Right lobe of liver (tissue), 6 donors: ENCODE results near the gene RPS26. TPM values are rescaled to one million over a fixed set of nuclear protein-coding genes. Genes with fewer than 3 reads are reported as not detected.

Experiments
- ATAC-seq, 4 donors: fragments of 200-7000 bp; cut with Tn5 transposase; one replicate each; pipeline ENCODE4 v1.9.1; 2020; ENCODE audit warnings: mild to moderate bottlenecking in 4 of 4, moderate library complexity in 4 of 4
- DNase-seq, 3 donors: peaks; one replicate each; pipeline ENCODE4 v3.0.0-alpha.2; 2020
- H3K27ac ChIP-seq, 3 donors: fragments of 200-600 bp; one replicate each; pipeline ENCODE4 v1.8.0; 2022
- H3K27me3 ChIP-seq, 2 donors: fragments of 200-600 bp; one replicate each; pipeline ENCODE4 v1.8.0; 2022
- H3K36me3 ChIP-seq, 4 donors: fragments of 200-600 bp; sonication (generic) in 1 of 4; one replicate each; pipeline versions ENCODE4 v1.5.1 to v1.8.0; 2017 to 2022; ENCODE audit warnings: control low read depth in 1 of 4
- H3K4me1 ChIP-seq, 4 donors: fragments of 200-600 bp; sonication (generic) in 1 of 4; one replicate each; pipeline versions ENCODE4 v1.5.1 to v1.8.0; 2017 to 2022; ENCODE audit warnings: control low read depth in 1 of 4
- H3K4me3 ChIP-seq, 3 donors: fragments of 200-600 bp; one replicate each; pipeline ENCODE4 v1.8.0; 2022
- H3K9me3 ChIP-seq, 4 donors: fragments of 200-600 bp; sonication (generic) in 1 of 4; one replicate each; pipeline versions ENCODE4 v1.5.1 to v1.8.0; 2017 to 2022; ENCODE audit warnings: control low read depth in 1 of 4
- POLR2A ChIP-seq: fragments of 450-650 bp; IDR thresholded peaks from one replicate; pipeline ENCODE4 v1.6.1; 2017; ENCODE audit warnings: antibody characterized with exemption, mild to moderate bottlenecking
- whole genome bisulfite sequencing: methylation state at CpG from one replicate; pipeline ENCODE4 v1.1.6; 2018; ENCODE audit warnings: low coverage, low lambda C conversion rate; ENCODE audit not compliant: insufficient coverage; ENCODE audit errors: missing lambda C conversion rate; 5-methylcytosine and 5-hydroxymethylcytosine counted together
- intact Hi-C, 2 donors: fragments of 100-400 bp; cut with DNase I; formaldehyde crosslinking; loops; one replicate each; pipeline versions ENCODE4 v1.11.2 to v1.14.1; 2022
- total RNA-seq, 6 experiments: library from RNA; depleted of rRNA in 2 of 6; stranded (reverse); fragments of >200 nt in 2 of 6; fragmentation: NEBNext Ultra II Directional in 3 of 6; extraction: Animal tissue kit (Norgen Biotek cat#: 25700) in 3 of 6; gene quantifications; one replicate each; pipeline versions ENCODE4 v1.1.0 to v1.2.4, GENCODE V29; 2016 to 2023
- TF ChIP-seq, protein P1 (sequence below), 4 donors: fragments of 200-600 bp in 3 of 4; fragments of 450-650 bp in 1 of 4; IDR thresholded peaks; one replicate each; pipeline versions ENCODE4 v1.5.1 to v1.8.0; 2016 to 2022; ENCODE audit warnings: antibody characterized with exemption in 4 of 4, mild to moderate bottlenecking in 2 of 4
- donor health status: DM: no; HTN: yes; CAD: no.
- donor health status: DM: no; HTN: no; CAD: no.
- donor health status: DM: no; HTN: no; CAD: no.
- donor health status: DM: no; HTN: yes; CAD: no.
- donor health status: DM: no; HTN: yes; CAD: no.

The RPS26 gene
- total RNA-seq, 6 experiments from 2014 or later, result 17.2 to 600 (median 24.9) TPM

DNA sequence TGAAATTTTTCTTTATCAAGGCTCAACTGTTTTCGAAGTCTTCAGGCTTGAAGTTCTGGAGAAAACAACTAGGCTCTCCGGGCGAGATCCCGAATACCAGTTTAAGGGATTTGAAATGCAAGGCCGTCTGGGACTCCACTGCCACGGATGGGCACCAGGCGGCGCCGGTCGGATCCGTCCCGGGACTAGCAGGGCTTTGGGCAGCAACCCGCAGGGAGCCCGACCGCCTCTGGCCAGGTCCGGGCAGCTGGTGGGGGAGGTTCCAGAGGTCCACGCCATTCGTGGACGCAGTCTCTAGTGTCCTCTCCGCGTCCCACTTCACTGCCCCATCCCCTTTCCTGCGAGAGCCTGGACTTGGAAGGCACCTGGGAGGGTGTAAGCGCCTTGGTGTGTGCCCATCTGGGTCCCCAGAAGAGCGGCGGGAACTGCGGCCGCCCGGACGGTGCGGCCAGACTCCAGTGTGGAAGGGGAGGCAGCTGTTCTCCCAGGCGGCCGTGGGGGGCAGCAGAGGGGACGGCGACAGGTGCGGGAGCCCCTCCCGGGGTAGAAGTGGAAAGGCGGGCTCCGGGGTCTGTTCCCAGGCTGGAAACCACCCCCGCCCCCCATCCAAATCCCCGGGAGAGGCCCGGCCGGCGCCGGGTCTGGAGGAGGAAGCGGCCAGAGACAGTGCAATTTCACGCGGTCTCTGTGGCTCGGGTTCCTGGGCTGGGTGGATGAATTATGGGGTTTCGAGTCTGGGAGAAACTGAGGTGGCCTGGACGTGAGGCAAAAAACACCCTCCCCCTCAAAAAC, 37.4 kb downstream of the RPS26 start:
- TF ChIP-seq, protein P1, sequence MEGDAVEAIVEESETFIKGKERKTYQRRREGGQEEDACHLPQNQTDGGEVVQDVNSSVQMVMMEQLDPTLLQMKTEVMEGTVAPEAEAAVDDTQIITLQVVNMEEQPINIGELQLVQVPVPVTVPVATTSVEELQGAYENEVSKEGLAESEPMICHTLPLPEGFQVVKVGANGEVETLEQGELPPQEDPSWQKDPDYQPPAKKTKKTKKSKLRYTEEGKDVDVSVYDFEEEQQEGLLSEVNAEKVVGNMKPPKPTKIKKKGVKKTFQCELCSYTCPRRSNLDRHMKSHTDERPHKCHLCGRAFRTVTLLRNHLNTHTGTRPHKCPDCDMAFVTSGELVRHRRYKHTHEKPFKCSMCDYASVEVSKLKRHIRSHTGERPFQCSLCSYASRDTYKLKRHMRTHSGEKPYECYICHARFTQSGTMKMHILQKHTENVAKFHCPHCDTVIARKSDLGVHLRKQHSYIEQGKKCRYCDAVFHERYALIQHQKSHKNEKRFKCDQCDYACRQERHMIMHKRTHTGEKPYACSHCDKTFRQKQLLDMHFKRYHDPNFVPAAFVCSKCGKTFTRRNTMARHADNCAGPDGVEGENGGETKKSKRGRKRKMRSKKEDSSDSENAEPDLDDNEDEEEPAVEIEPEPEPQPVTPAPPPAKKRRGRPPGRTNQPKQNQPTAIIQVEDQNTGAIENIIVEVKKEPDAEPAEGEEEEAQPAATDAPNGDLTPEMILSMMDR (IDR thresholded peaks at IDR 0.05), result peak; percentile 73 to 79 (median 76)
- TF ChIP-seq POLR2A, result peak; percentile 77
- peak; percentile 92 to 93 (median 93) for DNase-seq
- 5% methylated on average over 22 of the region's 50 CpGs for WGBS
- no peaks in the 10 kb centered on the region for H3K9me3 ChIP-seq
- peaks cover 0 to 9% (median 4%) of the 10 kb centered on the region in 4 donors for H3K36me3 ChIP-seq
- intact Hi-C loops, result no loop called here
- peak; percentile 56 to 71 (median 64) for ATAC-seq
- H3K4me3 ChIP-seq, result peak overlapping the region; percentile 82 to 92 (median 90)
- no peaks in the 10 kb centered on the region for H3K27me3 ChIP-seq
- H3K27ac ChIP-seq, result peak overlapping the region; percentile 91 to 99 (median 93)
- peaks cover 0 to 31% (median 7%) of the 10 kb centered on the region in 4 donors for H3K4me1 ChIP-seq

GRCh38 chr12:56079723-56080555, 38.2 kb downstream of the RPS26 start, which contains the start of gene ERBB3:
TSS of gene ERBB3 (plus strand) at chr12:56080165. CDS start at chr12:56080301, 136 bp downstream.
- TF ChIP-seq, protein P1 (IDR thresholded peaks at IDR 0.05), result peak in 1 of 4 donors; percentile 44
- peak; percentile 85 for TF ChIP-seq POLR2A
- peaks cover 0 to 17% (median 8%) of the 10 kb centered on the region in 4 donors for H3K36me3 ChIP-seq
- no peaks in the 10 kb centered on the region for H3K9me3 ChIP-seq
- intact Hi-C loops, result no loop called here
- peak within 1 kb of the TSS; percentile 91 to 99 (median 93) for H3K27ac ChIP-seq
- DNase-seq (peak; percentile 86 to 88 (median 86)), ATAC-seq (peak; percentile 71 to 79 (median 73))
- H3K4me1 ChIP-seq, result peaks cover 0 to 39% (median 11%) of the 10 kb centered on the region in 4 donors
- H3K27me3 ChIP-seq, result no peaks in the 10 kb centered on the region
- H3K4me3 ChIP-seq, result peak within 1 kb of the TSS; percentile 82 to 92 (median 90)
- WGBS, result under 1% methylated on average over 24 of the region's 59 CpGs

- WGBS, result 5% methylated on average over 10 of the region's 20 CpGs
- DNase-seq, result peak; percentile 81 to 94 (median 92)
- intact Hi-C loops, result no loop called here
- ATAC-seq, result peak; percentile 59 to 76 (median 66)
- H3K27me3 ChIP-seq, result no peaks in the 10 kb centered on the region
- peaks cover 0 to 45% (median 14%) of the 10 kb centered on the region in 4 donors for H3K4me1 ChIP-seq
- peak; percentile 69 for TF ChIP-seq POLR2A
- TF ChIP-seq, protein P1 (IDR thresholded peaks at IDR 0.05), result peak in 3 of 4 donors; percentile 9 to 35 (median 26)
- peak overlapping the region; percentile 82 to 92 (median 90) for H3K4me3 ChIP-seq
- H3K36me3 ChIP-seq, result peaks cover 0 to 24% (median 13%) of the 10 kb centered on the region in 4 donors
- H3K9me3 ChIP-seq, result no peaks in the 10 kb centered on the region
- H3K27ac ChIP-seq, result peak overlapping the region; percentile 91 to 99 (median 93)
These were observed 38.9 kb downstream of the RPS26 start for GRCh38 chr12:56080556-56081138.
